MCF 10A (cell line): ENCODE measurements around the gene TBC1D22B. TPM values are rescaled to one million over a fixed set of nuclear protein-coding genes. Genes with fewer than 3 reads are reported as not detected.

Source experiments
- BruUV-seq: library from RNA; stranded (reverse); fragments of 400-500 nt; replicated peaks from 2 replicates; lab custom pipeline; 2021; lab: Mats Ljungman, UMichigan
- CTCF ChIA-PET: fragments of 300-600 bp; sonication (Branson Sonifier 250); formaldehyde crosslinking; extraction: SDS; loops from one replicate; lab custom pipeline; 2021; ENCODE audit warnings: antibody characterized with exemption, inconsistent platforms; lab: Yijun Ruan, JAX
- POLR2A ChIA-PET: fragments of 300-600, 350-650 bp; sonication (Branson Sonifier 250); formaldehyde crosslinking; extraction: SDS; loops from one replicate; lab custom pipeline; 2020; ENCODE audit warnings: antibody characterized with exemption, inconsistent platforms; lab: Yijun Ruan, JAX
- DNase-seq: peaks from one replicate; pipeline ENCODE4 v3.0.0-alpha.2; 2018; ENCODE audit not compliant: unreplicated experiment
- H3K27ac Mint-ChIP-seq: one replicate; pipeline ENCODE4 v1.8.0; 2022; ENCODE audit warnings: mild to moderate bottlenecking, low read depth, mixed read lengths; ENCODE audit not compliant: unreplicated experiment
- H3K27me3 Mint-ChIP-seq: one replicate; pipeline ENCODE4 v1.8.0; 2022; ENCODE audit warnings: mixed read lengths; ENCODE audit not compliant: insufficient read depth, unreplicated experiment
- H3K36me3 Mint-ChIP-seq: one replicate; pipeline ENCODE4 v1.8.0; 2022; ENCODE audit warnings: mild to moderate bottlenecking, moderate library complexity, mixed read lengths; ENCODE audit not compliant: insufficient read depth, unreplicated experiment
- H3K4me1 Mint-ChIP-seq: one replicate; pipeline ENCODE4 v1.8.0; 2022; ENCODE audit warnings: mixed read lengths; ENCODE audit not compliant: insufficient read depth, unreplicated experiment
- H3K4me3 Mint-ChIP-seq: one replicate; pipeline ENCODE4 v1.8.0; 2022; ENCODE audit warnings: mild to moderate bottlenecking, moderate library complexity, mixed read lengths; ENCODE audit not compliant: unreplicated experiment
- H3K9me3 Mint-ChIP-seq: one replicate; pipeline ENCODE4 v1.8.0; 2022; ENCODE audit warnings: mixed read lengths; ENCODE audit not compliant: unreplicated experiment
- CTCF ChIP-seq: fragments of 200-600 bp; IDR thresholded peaks from one replicate; pipeline ENCODE4 v1.8.0; 2022; ENCODE audit warnings: antibody characterized with exemption, mild to moderate bottlenecking; ENCODE audit not compliant: unreplicated experiment
- intact Hi-C: fragments of 100-400 bp; cut with micrococcal nuclease; formaldehyde crosslinking; loops from 2 replicates; pipeline ENCODE4 v1.14.1; 2022
- total RNA-seq: library from RNA; stranded (reverse); gene quantifications from 2 replicates; pipeline ENCODE4 v1.2.3, GENCODE V29; 2022

TBC1D22B gene
- total RNA-seq, 1 experiment from 2014 or later: 12.9 TPM

GRCh38 chr6:37244430-37245310 is 12.9 kb upstream of the TBC1D22B start:
- peaks cover 44% of the 10 kb centered on the region for H3K4me1 Mint-ChIP-seq
- intact Hi-C loops: loop anchor here (1.0 kb wide), 1 partner anchor 13 kb away; the partner anchor contains the start of gene TBC1D22B
- H3K36me3 Mint-ChIP-seq: peaks cover 6% of the 10 kb centered on the region
- TF ChIP-seq CTCF: no peak
- CTCF ChIA-PET: interaction anchor here (0.6 to 1.2 kb wide), 2 partner anchors 14 to 210 kb away, joined by 3 to 6 read pairs; partner anchors contain the start of genes TBC1D22B and TMEM217
- peak overlapping the region; percentile 99 for H3K27ac Mint-ChIP-seq
- no peaks in the 10 kb centered on the region for H3K27me3 Mint-ChIP-seq
- H3K4me3 Mint-ChIP-seq: peak overlapping the region; percentile 1
- DNase-seq: peak; percentile 100
- BruUV-seq: no TSS peak
- peaks cover 7% of the 10 kb centered on the region for H3K9me3 Mint-ChIP-seq
- POLR2A ChIA-PET: interaction anchor here (0.7 to 5.4 kb wide), 10 partner anchors 9 to 489 kb away, joined by 3 to 110 read pairs (median 4); partner anchors contain the start of genes CMTR1, MTCH1, TBC1D22B and TMEM217

GRCh38 chr6:37251211-37251780 is 6.3 kb upstream of the TBC1D22B start:
- Mint-ChIP-seq H3K36me3 (peaks cover 6% of the 10 kb centered on the region), H3K9me3 (no peaks in the 10 kb centered on the region), H3K4me1 (peaks cover 5% of the 10 kb centered on the region), H3K4me3 (no peak overlapping the region), H3K27ac (no peak overlapping the region), H3K27me3 (no peaks in the 10 kb centered on the region)
- DNase-seq: no peak
- ChIA-PET POLR2A (interaction anchor here (0.6 to 1.4 kb wide), 3 partner anchors 10 to 628 kb away, joined by 3 to 5 read pairs (median 3); no protein-coding TSS in a partner anchor), CTCF (interaction anchor here (0.6 kb wide), 1 partner anchor 232 kb away, joined by 3 read pairs; no protein-coding TSS in a partner anchor)
- intact Hi-C loops: no loop called here
- TF ChIP-seq CTCF: no peak
- no TSS peak for BruUV-seq

GRCh38 chr6:37253486-37254007 is 4.0 kb upstream of the TBC1D22B start:
- no TSS peak for BruUV-seq
- Mint-ChIP-seq H3K9me3 (no peaks in the 10 kb centered on the region), H3K36me3 (peaks cover 6% of the 10 kb centered on the region), H3K4me1 (peaks cover 13% of the 10 kb centered on the region), H3K4me3 (no peak overlapping the region), H3K27me3 (no peaks in the 10 kb centered on the region), H3K27ac (no peak overlapping the region)
- no peak for TF ChIP-seq CTCF
- intact Hi-C loops: no loop called here
- ChIA-PET CTCF (no interaction called here), POLR2A (interaction anchor here (8.2 kb wide), 1 partner anchor 7 kb away, joined by 110 read pairs; no protein-coding TSS in a partner anchor)
- no peak for DNase-seq
